Prostate gland (tissue), 2 donors: ENCODE results near the gene CHST3. TPM values are rescaled to one million over a fixed set of nuclear protein-coding genes. Genes with fewer than 3 reads are reported as not detected.

Source experiments
- DNase-seq: peaks from one replicate; pipeline ENCODE4 v3.0.0-alpha.2; 2019; ENCODE audit warnings: low spot score
- H3K27ac ChIP-seq, 2 donors: fragments of 200-600 bp; sonication (generic); 2 replicates each; pipeline ENCODE4 v1.5.1; 2017 to 2019
- H3K27me3 ChIP-seq: fragments of 200-600 bp; sonication (generic); replicated peaks from 2 replicates; pipeline ENCODE4 v1.5.1; 2019; ENCODE audit not compliant: insufficient read depth
- H3K36me3 ChIP-seq, 2 donors: fragments of 200-600 bp; sonication (generic); 1 replicate in 1 of 2; 2 replicates in 1 of 2; pipeline versions ENCODE4 v1.5.1 to v1.8.1; 2017 to 2019
- H3K4me1 ChIP-seq: fragments of 200-600 bp; sonication (generic); replicated peaks from 2 replicates; pipeline ENCODE4 v1.5.1; 2019
- H3K4me3 ChIP-seq, 2 donors: fragments of 200-600 bp; sonication (generic); 2 replicates each; pipeline ENCODE4 v1.5.1; 2017 to 2019
- H3K9me3 ChIP-seq: fragments of 200-600 bp; sonication (generic); 2 replicates; pipeline ENCODE4 v1.5.1; 2017
- CTCF ChIP-seq, 4 experiments: fragments of 200-600 bp in 2 of 4; fragments of 450-650 bp in 2 of 4; sonication (generic) in 2 of 4; IDR thresholded peaks; 1 replicate in 3 of 4; 2 replicates in 1 of 4; pipeline ENCODE4 v1.5.1; 2016 to 2019; ENCODE audit warnings: antibody characterized with exemption in 4 of 4, mild to moderate bottlenecking in 2 of 4, moderate library complexity in 2 of 4
- POLR2A ChIP-seq: fragments of 450-650 bp; IDR thresholded peaks from one replicate; pipeline ENCODE4 v1.6.1; 2016; ENCODE audit warnings: antibody characterized with exemption, mild to moderate bottlenecking
- POLR2AphosphoS5 ChIP-seq: sonication (generic); formaldehyde crosslinking; IDR thresholded peaks from one replicate; pipeline ENCODE4 v1.6.1; 2017; ENCODE audit warnings: antibody characterized with exemption
- WGBS: methylation state at CpG from one replicate; pipeline ENCODE4 v1.1.5; 2018; 5-methylcytosine and 5-hydroxymethylcytosine counted together
- intact Hi-C: fragments of 100-400 bp; cut with DNase I; formaldehyde crosslinking; loops from one replicate; pipeline ENCODE4 v1.14.2; 2022
- total RNA-seq, 2 donors: library from RNA; depleted of rRNA; stranded (reverse); fragments of >200 nt; gene quantifications; one replicate each; pipeline ENCODE4 v1.1.0, GENCODE V29; 2016

The CHST3 gene
- total RNA-seq, 2 donors from 2014 or later = 16.5 to 197 TPM

- no peak overlapping the region for H3K27ac ChIP-seq
- WGBS = 90% methylated on average over 10 of the region's 10 CpGs
- no peaks in the 10 kb centered on the region for H3K36me3 ChIP-seq
- no peak overlapping the region for H3K4me3 ChIP-seq
- peaks cover 2% of the 10 kb centered on the region for H3K4me1 ChIP-seq
- intact Hi-C loops = loop anchor here (2.0 to 10.0 kb wide), 3 partner anchors 83 to 365 kb away; partner anchors contain the start of genes ANAPC16 and ASCC1
- DNase-seq = no peak
- no peaks in the 10 kb centered on the region for H3K9me3 ChIP-seq
- TF ChIP-seq POLR2AphosphoS5 (no peak), POLR2A (no peak), CTCF (IDR thresholded peaks at IDR 0.05) (no peak)
- no peaks in the 10 kb centered on the region for H3K27me3 ChIP-seq
Measured at GRCh38 chr10:71961831-71962230, 2.4 kb upstream of the CHST3 start.

- Histone ChIP-seq H3K9me3 (no peaks in the 10 kb centered on the region), H3K27ac (peak overlapping the region; percentile 89 to 90), H3K36me3 (no peaks in the 10 kb centered on the region), H3K4me3 (no peak overlapping the region), H3K27me3 (no peaks in the 10 kb centered on the region), H3K4me1 (peaks cover 2% of the 10 kb centered on the region)
- intact Hi-C loops = loop anchor here (2.0 to 10.0 kb wide), 3 partner anchors 82 to 364 kb away; partner anchors contain the start of genes ANAPC16 and ASCC1
- TF ChIP-seq POLR2AphosphoS5 (no peak), CTCF (IDR thresholded peaks at IDR 0.05) (no peak), POLR2A (no peak)
- DNase-seq = no peak
- WGBS = 93% methylated on average over 6 of the region's 6 CpGs
Measured at GRCh38 chr10:71962901-71963300, 1.3 kb upstream of the CHST3 start.

DNA sequence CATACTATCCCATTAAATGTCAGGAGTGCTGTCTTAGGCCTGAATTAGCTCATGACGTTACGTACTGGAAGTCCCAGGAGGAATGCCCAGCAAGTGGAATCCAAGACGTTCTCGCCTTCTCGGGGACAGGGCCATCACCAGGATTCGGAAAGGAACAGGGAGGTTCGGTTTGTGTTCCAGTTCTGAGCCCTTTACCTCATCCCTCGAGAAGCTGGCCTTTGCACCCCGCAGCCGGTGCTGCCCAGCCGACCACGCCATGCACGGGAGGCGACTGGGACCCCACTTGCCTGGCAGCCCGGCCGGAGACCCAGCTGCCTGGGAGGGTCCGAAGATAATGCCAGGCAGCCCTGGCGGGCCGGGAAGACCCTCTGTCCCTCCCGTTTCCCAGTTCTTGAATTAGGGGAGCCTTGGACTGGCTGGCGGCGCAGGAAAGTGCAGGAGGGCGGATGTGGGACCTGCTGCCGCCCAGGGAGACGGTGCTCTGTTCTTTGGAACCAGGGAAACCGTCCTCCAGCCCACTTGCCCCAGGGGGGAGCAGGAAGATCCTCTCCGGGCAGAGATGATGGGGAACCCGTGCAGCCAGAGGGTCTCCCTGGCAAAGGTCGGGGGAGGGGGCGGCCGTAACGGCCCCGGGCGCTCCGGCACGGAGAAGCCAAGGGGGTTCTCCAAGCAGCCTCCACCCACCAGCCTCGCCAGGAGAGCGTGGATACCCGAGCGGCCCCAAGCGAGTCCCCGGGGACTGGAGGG lies 671 bp upstream of the CHST3 start:
- no peak for DNase-seq
- Histone ChIP-seq H3K27me3 (no peaks in the 10 kb centered on the region), H3K27ac (peak overlapping the region; percentile 89 to 90), H3K4me1 (peaks cover 2% of the 10 kb centered on the region), H3K9me3 (no peaks in the 10 kb centered on the region), H3K36me3 (no peaks in the 10 kb centered on the region), H3K4me3 (peak overlapping the region; percentile 61 to 65)
- WGBS = 38% methylated on average over 34 of the region's 42 CpGs
- TF ChIP-seq CTCF (IDR thresholded peaks at IDR 0.05) = no peak
- TF ChIP-seq POLR2A = no peak
- peak; percentile 64 for TF ChIP-seq POLR2AphosphoS5
- intact Hi-C loops = loop anchor here (2.0 to 10.0 kb wide), 4 partner anchors 45 to 364 kb away; partner anchors contain the start of genes ANAPC16 and ASCC1

GRCh38 chr10:71964743-71965515 lies 734 bp downstream of the CHST3 start:
- Histone ChIP-seq H3K27ac (peak overlapping the region; percentile 89 to 90), H3K4me1 (peaks cover 2% of the 10 kb centered on the region), H3K27me3 (no peaks in the 10 kb centered on the region), H3K4me3 (peak overlapping the region; percentile 61 to 65), H3K36me3 (no peaks in the 10 kb centered on the region), H3K9me3 (no peaks in the 10 kb centered on the region)
- peak; percentile 60 for DNase-seq
- no peak for TF ChIP-seq POLR2A
- no peak for TF ChIP-seq CTCF (IDR thresholded peaks at IDR 0.05)
- TF ChIP-seq POLR2AphosphoS5 = no peak
- WGBS = 1% methylated on average over 39 of the region's 48 CpGs
- intact Hi-C loops = loop anchor here (2.0 to 10.0 kb wide), 3 partner anchors 44 to 362 kb away; partner anchors contain the start of genes ANAPC16 and ASCC1
